Measurements from ENCODE around the gene UGDH. TPM values are rescaled to one million over a fixed set of nuclear protein-coding genes. Genes with fewer than 3 reads are reported as not detected.
A peak's percentile ranks its signal among the peaks of the same experiment; 100 is the strongest.

Gene UGDH
- total and polyA plus RNA-seq, 2 of the 13 experiments (the other 11 are each of a cell fraction or from before 2014, with no cell fraction given): 99.0 to 384 TPM

DNA sequence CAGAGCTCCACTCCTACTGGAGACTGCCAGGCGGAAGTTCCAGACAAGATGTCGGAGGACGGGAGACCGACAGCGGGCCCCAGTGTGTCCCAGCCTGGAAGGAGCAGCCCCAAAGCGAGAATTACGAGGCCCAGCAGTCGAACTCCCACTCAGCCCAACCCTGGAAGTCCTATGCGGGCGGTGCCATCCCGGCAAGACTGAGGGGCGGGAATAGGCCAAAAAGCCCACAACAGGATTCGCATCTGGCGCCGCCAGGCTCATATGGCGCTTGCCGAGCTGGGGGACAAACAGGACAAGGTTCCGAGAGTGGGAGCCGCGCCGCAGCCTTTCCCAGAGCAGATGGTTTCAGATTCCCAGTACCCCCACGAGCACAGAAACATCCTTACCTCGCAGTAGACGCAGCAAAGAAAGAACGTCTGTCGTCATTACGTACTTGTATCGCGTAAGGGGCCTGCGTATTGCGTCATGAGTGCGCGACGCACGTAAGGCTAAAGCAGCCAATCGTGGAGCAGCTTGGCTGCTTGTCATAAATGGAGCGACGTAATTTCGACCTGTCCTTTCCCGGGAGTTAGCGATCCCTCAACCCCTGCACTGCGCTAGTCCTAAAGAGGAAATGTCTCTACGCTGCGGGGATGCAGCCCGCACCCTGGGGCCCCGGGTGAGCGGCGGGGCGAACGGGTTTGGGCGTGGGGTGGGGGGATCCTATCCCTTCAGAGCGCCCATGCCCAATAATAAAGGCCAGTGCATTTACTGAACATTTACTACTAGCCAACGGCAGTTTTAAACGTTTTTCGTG, 68.5 kb downstream of the UGDH start, which contains the start of the genes LIAS and RPL9 (continued):
- TF ChIP-seq SRF (IDR thresholded peaks at IDR 0.05; ENCODE audit: low read depth, low read length) (peak; percentile 31; the same call in 1 of the 2 replicates), ZNF30 (CRISPR knock-in tag; IDR thresholded peaks at IDR 0.05) (no peak), ATF7 (IDR thresholded peaks at IDR 0.05) (peak; percentile 98), ATF7 (CRISPR knock-in tag; IDR thresholded peaks at IDR 0.05) (peak; percentile 97), TP53 (CRISPR knock-in tag; conservative IDR thresholded peaks at IDR 0.05) (no peak), NR2F6 (IDR thresholded peaks at IDR 0.05) (0 out of 2 replicates have a peak, but pooled peaks have one; percentile 11), NR2F6 (CRISPR knock-in tag; IDR thresholded peaks at IDR 0.05) (peak; percentile 32; the same call in 1 of the 2 replicates), NFIB (CRISPR knock-in tag; IDR thresholded peaks at IDR 0.05; ENCODE audit: borderline replicate concordance) (no peak), ZNF7 (CRISPR knock-in tag; IDR thresholded peaks at IDR 0.05) (no peak), BRD4 (CRISPR knock-in tag; IDR thresholded peaks at IDR 0.05) (peak; percentile 79; the same call in 1 of the 2 replicates), ZNF670 (CRISPR knock-in tag; IDR thresholded peaks at IDR 0.05; ENCODE audit: borderline replicate concordance) (no peak; the same call in 1 of the 2 replicates), ZNF660 (CRISPR knock-in tag; IDR thresholded peaks at IDR 0.05; ENCODE audit: borderline replicate concordance, low read depth) (no peak), ZFP41 (CRISPR knock-in tag; IDR thresholded peaks at IDR 0.05; ENCODE audit: borderline replicate concordance) (peak; percentile 1; the same call in 1 of the 2 replicates), IRX3 (CRISPR knock-in tag; IDR thresholded peaks at IDR 0.05; ENCODE audit: borderline replicate concordance, low read depth) (no peak), ZNF160 (CRISPR knock-in tag; IDR thresholded peaks at IDR 0.05) (peak; percentile 81)
- TF ChIP-seq, protein P1, sequence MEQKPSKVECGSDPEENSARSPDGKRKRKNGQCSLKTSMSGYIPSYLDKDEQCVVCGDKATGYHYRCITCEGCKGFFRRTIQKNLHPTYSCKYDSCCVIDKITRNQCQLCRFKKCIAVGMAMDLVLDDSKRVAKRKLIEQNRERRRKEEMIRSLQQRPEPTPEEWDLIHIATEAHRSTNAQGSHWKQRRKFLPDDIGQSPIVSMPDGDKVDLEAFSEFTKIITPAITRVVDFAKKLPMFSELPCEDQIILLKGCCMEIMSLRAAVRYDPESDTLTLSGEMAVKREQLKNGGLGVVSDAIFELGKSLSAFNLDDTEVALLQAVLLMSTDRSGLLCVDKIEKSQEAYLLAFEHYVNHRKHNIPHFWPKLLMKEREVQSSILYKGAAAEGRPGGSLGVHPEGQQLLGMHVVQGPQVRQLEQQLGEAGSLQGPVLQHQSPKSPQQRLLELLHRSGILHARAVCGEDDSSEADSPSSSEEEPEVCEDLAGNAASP (CRISPR knock-in tag; IDR thresholded peaks at IDR 0.05; ENCODE audit: borderline replicate concordance): no peak
- TF ChIP-seq, protein P2, sequence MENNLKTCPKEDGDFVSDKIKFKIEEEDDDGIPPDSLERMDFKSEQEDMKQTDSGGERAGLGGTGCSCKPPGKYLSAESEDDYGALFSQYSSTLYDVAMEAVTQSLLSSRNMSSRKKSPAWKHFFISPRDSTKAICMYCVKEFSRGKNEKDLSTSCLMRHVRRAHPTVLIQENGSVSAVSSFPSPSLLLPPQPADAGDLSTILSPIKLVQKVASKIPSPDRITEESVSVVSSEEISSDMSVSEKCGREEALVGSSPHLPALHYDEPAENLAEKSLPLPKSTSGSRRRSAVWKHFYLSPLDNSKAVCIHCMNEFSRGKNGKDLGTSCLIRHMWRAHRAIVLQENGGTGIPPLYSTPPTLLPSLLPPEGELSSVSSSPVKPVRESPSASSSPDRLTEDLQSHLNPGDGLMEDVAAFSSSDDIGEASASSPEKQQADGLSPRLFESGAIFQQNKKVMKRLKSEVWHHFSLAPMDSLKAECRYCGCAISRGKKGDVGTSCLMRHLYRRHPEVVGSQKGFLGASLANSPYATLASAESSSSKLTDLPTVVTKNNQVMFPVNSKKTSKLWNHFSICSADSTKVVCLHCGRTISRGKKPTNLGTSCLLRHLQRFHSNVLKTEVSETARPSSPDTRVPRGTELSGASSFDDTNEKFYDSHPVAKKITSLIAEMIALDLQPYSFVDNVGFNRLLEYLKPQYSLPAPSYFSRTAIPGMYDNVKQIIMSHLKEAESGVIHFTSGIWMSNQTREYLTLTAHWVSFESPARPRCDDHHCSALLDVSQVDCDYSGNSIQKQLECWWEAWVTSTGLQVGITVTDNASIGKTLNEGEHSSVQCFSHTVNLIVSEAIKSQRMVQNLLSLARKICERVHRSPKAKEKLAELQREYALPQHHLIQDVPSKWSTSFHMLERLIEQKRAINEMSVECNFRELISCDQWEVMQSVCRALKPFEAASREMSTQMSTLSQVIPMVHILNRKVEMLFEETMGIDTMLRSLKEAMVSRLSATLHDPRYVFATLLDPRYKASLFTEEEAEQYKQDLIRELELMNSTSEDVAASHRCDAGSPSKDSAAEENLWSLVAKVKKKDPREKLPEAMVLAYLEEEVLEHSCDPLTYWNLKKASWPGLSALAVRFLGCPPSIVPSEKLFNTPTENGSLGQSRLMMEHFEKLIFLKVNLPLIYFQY (CRISPR knock-in tag; IDR thresholded peaks at IDR 0.05; ENCODE audit: borderline replicate concordance): no peak
- TF ChIP-seq, protein P3, sequence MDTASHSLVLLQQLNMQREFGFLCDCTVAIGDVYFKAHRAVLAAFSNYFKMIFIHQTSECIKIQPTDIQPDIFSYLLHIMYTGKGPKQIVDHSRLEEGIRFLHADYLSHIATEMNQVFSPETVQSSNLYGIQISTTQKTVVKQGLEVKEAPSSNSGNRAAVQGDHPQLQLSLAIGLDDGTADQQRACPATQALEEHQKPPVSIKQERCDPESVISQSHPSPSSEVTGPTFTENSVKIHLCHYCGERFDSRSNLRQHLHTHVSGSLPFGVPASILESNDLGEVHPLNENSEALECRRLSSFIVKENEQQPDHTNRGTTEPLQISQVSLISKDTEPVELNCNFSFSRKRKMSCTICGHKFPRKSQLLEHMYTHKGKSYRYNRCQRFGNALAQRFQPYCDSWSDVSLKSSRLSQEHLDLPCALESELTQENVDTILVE (CRISPR knock-in tag; IDR thresholded peaks at IDR 0.05): no peak
- TF ChIP-seq, protein P4, sequence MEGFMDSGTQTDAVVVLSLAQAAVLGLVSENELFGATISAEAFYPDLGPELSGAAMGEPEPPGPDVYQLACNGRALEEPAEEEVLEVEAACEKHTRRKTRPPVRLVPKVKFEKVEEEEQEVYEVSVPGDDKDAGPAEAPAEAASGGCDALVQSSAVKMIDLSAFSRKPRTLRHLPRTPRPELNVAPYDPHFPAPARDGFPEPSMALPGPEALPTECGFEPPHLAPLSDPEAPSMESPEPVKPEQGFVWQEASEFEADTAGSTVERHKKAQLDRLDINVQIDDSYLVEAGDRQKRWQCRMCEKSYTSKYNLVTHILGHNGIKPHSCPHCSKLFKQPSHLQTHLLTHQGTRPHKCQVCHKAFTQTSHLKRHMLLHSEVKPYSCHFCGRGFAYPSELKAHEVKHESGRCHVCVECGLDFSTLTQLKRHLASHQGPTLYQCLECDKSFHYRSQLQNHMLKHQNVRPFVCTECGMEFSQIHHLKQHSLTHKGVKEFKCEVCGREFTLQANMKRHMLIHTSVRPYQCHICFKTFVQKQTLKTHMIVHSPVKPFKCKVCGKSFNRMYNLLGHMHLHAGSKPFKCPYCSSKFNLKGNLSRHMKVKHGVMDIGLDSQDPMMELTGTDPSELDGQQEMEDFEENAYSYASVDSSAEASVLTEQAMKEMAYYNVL (CRISPR knock-in tag; IDR thresholded peaks at IDR 0.05; ENCODE audit: borderline replicate concordance): peak; percentile 43; the same call in 1 of the 2 replicates
- TF ChIP-seq, protein P5, sequence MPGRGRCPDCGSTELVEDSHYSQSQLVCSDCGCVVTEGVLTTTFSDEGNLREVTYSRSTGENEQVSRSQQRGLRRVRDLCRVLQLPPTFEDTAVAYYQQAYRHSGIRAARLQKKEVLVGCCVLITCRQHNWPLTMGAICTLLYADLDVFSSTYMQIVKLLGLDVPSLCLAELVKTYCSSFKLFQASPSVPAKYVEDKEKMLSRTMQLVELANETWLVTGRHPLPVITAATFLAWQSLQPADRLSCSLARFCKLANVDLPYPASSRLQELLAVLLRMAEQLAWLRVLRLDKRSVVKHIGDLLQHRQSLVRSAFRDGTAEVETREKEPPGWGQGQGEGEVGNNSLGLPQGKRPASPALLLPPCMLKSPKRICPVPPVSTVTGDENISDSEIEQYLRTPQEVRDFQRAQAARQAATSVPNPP (CRISPR knock-in tag; IDR thresholded peaks at IDR 0.05): peak; percentile 20; the same call in 1 of the 2 replicates
